Pancreas (tissue), 10 donors: ENCODE measurements around the gene SPTBN4. TPM values are rescaled to one million over a fixed set of nuclear protein-coding genes. Genes with fewer than 3 reads are reported as not detected.
"Not testable (repeated sequence)": the region's sequence is repeated elsewhere in the genome, so short reads cannot be mapped to it uniquely, and the experiment has no call there.

ENCODE experiments used
- ATAC-seq, 4 donors: fragments of 200-7000 bp; cut with Tn5 transposase; one replicate each; pipeline versions ENCODE4 v1.8.0 to v1.9.1; 2020; ENCODE audit warnings: mild to moderate bottlenecking in 4 of 4, moderate library complexity in 4 of 4
- DNase-seq, 6 donors: peaks; one replicate each; pipeline ENCODE4 v3.0.0-alpha.2; 2020
- FAIRE-seq: peaks from 2 replicates; lab custom pipeline; 2012; peaks lifted over from hg19 to GRCh38; lab: Jason Lieb, UNC
- H3K27ac ChIP-seq, 4 donors: fragments of 200-600 bp; sonication (generic); 1 replicate in 3 of 4; 2 replicates in 1 of 4; pipeline versions ENCODE4 v1.5.0 to v1.8.0; 2020
- H3K27me3 ChIP-seq, 4 donors: fragments of 200-600 bp; one replicate each; pipeline ENCODE4 v1.8.0; 2021
- H3K36me3 ChIP-seq, 3 donors: fragments of 200-600 bp; sonication (generic) in 1 of 3; one replicate each; pipeline versions ENCODE4 v1.5.0 to v1.8.0; 2020 to 2021
- H3K4me1 ChIP-seq, 3 donors: fragments of 200-600 bp; one replicate each; pipeline ENCODE4 v1.8.0; 2021
- H3K4me3 ChIP-seq, 4 donors: fragments of 200-600 bp; sonication (generic) in 2 of 4; one replicate each; pipeline versions ENCODE4 v1.5.0 to v1.8.0; 2020 to 2021
- H3K9me3 ChIP-seq, 4 donors: fragments of 200-600 bp; one replicate each; pipeline ENCODE4 v1.8.0; 2021
- WGBS, 2 donors: extraction: QIAGEN DNeasy Blood & Tissue Kit; methylation state at CpG; one replicate each; pipeline ENCODE4 v1.1.7; 2013; 5-methylcytosine and 5-hydroxymethylcytosine counted together
- intact Hi-C, 3 donors: fragments of 100-400 bp; cut with DNase I; formaldehyde crosslinking; loops; one replicate each; pipeline versions ENCODE4 v1.11.1 to v1.14.2; 2022
- polyA plus RNA-seq, 2 donors: library from polyadenylated mRNA; stranded (reverse); fragments of 200-250 nt; gene quantifications; one replicate each; pipeline ENCODE4 v1.2.3, GENCODE V29; 2013
- total RNA-seq, 6 donors: library from RNA; stranded (reverse); fragmentation: NEBNext Ultra II Directional in 4 of 6; extraction: Animal tissue kit (Norgen Biotek cat#: 25700) in 4 of 6; gene quantifications; one replicate each; pipeline versions ENCODE4 v1.2.1 to v1.2.4, GENCODE V29; 2021 to 2023
- TF ChIP-seq, protein P1 (sequence below), 4 donors: fragments of 200-600 bp; sonication (generic) in 3 of 4; IDR thresholded peaks; one replicate each; pipeline versions ENCODE4 v1.5.0 to v1.8.0; 2021; ENCODE audit warnings: antibody characterized with exemption in 4 of 4
- donor health status: healthy with polysubstance abuse.
- donor health status: DM: no; HTN: no; CAD: no; lungs with moderate emphysema.
- donor health status: DM: no; HTN: no; CAD: no.
- donor health status: control.
- donor health status: control.
- donor health status: Bipolar disorder and iron deficiency.
- donor health status: DM: yes; HTN: yes; CAD: no.
- donor health status: DM: no; HTN: no; CAD: no.
- donor health status: DM: no; HTN: no; CAD: no.
- donor health status: DM: yes; HTN: yes; CAD: no.

The SPTBN4 gene
- total and polyA plus RNA-seq, 8 donors, result 1.0 to 23.9 (median 1.7) TPM

DNA sequence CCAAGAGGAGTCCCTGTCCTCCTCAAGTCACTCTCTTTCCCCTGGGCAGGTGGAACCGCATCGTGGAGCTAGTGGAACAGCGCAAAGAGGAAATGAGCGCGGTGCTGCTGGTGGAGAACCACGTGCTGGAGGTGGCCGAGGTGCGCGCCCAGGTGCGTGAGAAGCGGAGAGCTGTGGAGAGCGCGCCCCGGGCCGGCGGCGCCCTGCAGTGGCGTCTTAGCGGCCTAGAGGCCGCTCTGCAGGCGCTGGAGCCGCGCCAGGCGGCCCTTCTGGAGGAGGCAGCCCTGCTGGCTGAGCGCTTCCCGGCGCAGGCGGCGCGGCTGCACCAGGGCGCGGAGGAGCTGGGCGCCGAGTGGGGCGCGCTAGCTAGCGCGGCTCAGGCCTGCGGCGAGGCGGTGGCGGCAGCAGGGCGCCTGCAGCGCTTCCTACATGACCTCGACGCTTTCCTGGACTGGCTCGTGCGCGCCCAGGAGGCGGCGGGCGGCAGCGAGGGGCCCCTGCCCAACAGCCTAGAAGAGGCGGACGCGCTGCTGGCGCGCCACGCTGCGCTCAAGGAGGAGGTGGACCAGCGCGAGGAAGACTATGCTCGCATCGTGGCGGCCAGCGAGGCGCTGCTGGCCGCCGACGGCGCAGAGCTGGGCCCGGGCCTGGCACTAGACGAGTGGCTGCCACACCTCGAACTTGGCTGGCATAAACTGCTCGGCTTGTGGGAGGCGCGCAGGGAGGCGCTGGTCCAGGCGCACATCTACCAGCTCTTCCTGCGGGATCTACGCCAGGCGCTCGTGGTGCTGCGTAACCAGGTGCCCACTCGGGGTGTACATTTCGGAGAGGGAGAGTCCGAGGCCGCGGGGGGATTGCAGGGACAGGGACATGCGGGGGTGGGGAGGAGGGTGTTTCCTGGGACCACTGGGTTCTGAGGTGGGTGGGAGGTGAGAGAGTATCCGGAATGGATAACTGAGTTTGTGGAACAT is 52.8 kb downstream of the SPTBN4 start:
- no peaks in the 10 kb centered on the region for H3K36me3 ChIP-seq
- TF ChIP-seq, protein P1, sequence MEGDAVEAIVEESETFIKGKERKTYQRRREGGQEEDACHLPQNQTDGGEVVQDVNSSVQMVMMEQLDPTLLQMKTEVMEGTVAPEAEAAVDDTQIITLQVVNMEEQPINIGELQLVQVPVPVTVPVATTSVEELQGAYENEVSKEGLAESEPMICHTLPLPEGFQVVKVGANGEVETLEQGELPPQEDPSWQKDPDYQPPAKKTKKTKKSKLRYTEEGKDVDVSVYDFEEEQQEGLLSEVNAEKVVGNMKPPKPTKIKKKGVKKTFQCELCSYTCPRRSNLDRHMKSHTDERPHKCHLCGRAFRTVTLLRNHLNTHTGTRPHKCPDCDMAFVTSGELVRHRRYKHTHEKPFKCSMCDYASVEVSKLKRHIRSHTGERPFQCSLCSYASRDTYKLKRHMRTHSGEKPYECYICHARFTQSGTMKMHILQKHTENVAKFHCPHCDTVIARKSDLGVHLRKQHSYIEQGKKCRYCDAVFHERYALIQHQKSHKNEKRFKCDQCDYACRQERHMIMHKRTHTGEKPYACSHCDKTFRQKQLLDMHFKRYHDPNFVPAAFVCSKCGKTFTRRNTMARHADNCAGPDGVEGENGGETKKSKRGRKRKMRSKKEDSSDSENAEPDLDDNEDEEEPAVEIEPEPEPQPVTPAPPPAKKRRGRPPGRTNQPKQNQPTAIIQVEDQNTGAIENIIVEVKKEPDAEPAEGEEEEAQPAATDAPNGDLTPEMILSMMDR (IDR thresholded peaks at IDR 0.05), result no peak
- H3K9me3 ChIP-seq, result no peaks in the 10 kb centered on the region
- intact Hi-C loops, result no loop called here
- no peaks in the 10 kb centered on the region for H3K27me3 ChIP-seq
- H3K27ac ChIP-seq, result no peak overlapping the region
- peak in 2 of 4 donors; percentile 35 to 38 for ATAC-seq
- no peak overlapping the region for H3K4me3 ChIP-seq
- peak in 1 of 6 donors; percentile 63 for DNase-seq
- WGBS, 2 donors, result 13 to 15% methylated on average over 61 to 91 of the region's 91 CpGs
- no peaks in the 10 kb centered on the region for H3K4me1 ChIP-seq
- no peak for FAIRE-seq

DNA sequence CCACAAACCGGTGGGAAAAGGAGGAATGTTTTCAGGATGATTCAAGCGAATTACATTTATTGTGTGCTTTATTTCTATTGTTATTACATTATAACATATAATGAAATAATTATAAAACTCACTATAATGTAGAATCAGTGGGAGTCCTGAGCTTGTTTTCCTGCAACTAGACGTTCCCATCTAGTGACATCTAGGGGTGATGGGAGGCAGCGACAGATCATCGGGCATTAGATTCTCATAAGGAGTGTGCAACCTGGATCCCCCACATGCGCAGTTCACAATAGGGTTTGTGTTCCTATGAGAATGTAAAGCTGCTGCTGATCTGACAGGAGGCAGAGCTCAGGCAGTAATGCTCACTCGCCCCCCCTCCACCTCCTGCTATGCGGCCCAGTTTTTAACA is 54.5 kb downstream of the SPTBN4 start:
- TF ChIP-seq, protein P1 (IDR thresholded peaks at IDR 0.05), result no peak
- FAIRE-seq (no peak), ATAC-seq (no peak), DNase-seq (no peak)
- H3K27me3 ChIP-seq, result no peaks in the 10 kb centered on the region
- WGBS, 2 donors, result 69 to 77% methylated on average over 8 of the region's 8 CpGs
- no peaks in the 10 kb centered on the region for H3K36me3 ChIP-seq
- intact Hi-C loops, result no loop called here
- H3K4me1 ChIP-seq, result no peaks in the 10 kb centered on the region
- no peak overlapping the region for H3K27ac ChIP-seq
- H3K9me3 ChIP-seq, result no peaks in the 10 kb centered on the region
- H3K4me3 ChIP-seq, result no peak overlapping the region

DNA sequence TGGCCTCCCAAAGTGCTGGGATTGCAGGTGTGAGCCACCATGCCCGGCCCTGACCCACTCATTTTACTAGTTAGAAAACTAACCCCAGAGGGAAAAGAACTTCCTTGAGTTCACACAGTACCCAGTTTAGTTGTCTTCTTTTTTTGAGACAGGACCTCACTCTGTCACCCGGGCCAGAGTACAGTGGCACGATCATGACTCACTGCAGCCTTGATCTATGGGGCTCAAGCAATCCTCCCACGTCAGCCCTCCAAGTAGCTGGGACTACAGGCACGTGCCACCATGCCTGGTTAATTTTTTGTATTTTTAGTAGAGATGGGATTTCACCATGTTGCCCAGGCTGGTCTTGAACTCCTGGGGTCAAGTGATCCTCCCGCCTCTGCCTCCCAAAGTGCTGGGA is 55.1 kb downstream of the SPTBN4 start:
- intact Hi-C loops, H3K36me3 ChIP-seq, ATAC-seq, H3K9me3 ChIP-seq, H3K27ac ChIP-seq, H3K4me1 ChIP-seq, FAIRE-seq, DNase-seq, H3K4me3 ChIP-seq, H3K27me3 ChIP-seq: not testable (repeated sequence)
- 63 to 84% methylated on average over 6 of the region's 6 CpGs for WGBS, 2 donors

DNA sequence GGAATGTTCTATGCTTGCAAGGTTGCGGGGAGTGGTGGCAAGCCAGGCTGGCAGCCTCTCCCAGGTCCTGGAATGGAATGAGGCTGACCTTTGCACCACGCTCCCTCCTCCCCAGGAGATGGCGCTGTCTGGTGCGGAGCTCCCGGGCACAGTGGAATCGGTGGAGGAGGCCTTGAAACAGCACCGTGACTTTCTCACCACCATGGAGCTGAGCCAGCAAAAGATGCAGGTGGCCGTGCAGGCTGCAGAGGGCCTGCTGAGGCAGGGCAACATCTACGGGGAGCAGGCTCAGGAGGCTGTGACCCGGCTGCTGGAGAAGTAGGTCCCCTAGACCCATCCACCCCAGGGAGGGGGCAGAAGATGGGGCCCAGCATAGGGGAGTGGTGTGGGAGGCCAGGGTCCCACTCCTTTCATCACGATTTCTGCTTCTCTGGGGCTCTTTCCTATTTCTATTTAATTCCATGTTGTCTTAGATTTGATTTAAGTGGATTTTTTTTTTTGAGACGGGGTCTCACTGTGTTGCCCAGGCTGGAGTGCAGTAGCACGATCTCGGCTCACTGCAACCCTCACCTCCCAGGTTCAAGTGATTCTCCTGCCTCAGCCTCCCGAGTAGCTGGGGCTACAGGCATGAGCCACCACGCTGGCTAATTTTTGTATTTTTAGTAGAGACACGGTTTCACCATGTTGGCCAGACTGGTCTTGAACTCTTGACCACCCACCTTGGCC is 56.7 kb downstream of the SPTBN4 start:
- intact Hi-C loops, result no loop called here
- TF ChIP-seq, protein P1 (IDR thresholded peaks at IDR 0.05), result peak; percentile 35 to 70 (median 60)
- no peak for FAIRE-seq

DNA sequence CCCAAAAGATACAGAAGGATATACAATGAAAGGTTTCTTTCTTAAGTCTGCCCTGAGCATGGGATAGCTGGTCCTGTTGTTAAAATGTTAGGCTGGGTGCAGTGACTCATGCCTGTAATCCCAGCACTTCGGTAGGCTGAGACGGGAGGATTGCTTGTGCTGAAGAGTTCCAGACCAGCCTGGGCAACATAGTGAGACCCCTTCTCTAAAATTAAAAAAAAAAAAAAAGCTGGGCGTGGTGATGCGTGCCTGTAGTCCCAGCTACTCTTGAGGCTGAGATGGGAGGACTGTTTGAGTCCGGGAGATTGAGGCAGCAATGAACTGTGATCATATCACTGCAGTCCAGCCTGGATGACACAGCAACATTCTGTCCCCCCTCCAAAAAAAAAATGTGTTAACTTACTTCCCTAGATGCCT is 57.3 kb downstream of the SPTBN4 start:
- DNase-seq (no peak), ATAC-seq (no peak), FAIRE-seq (no peak)
- Histone ChIP-seq H3K27ac (no peak overlapping the region), H3K36me3 (no peaks in the 10 kb centered on the region), H3K9me3 (no peaks in the 10 kb centered on the region), H3K4me1 (no peaks in the 10 kb centered on the region), H3K27me3 (no peaks in the 10 kb centered on the region), H3K4me3 (no peak overlapping the region)
- TF ChIP-seq, protein P1 (IDR thresholded peaks at IDR 0.05), result no peak
- WGBS, 2 donors, result 73 to 75% methylated on average over 5 of the region's 5 CpGs
- intact Hi-C loops, result no loop called here

More for the DNA sequence above, 56.7 kb downstream of the SPTBN4 start:
- Histone ChIP-seq H3K4me3 (no peak overlapping the region), H3K36me3 (no peaks in the 10 kb centered on the region), H3K27ac (no peak overlapping the region), H3K27me3 (no peaks in the 10 kb centered on the region), H3K4me1 (no peaks in the 10 kb centered on the region), H3K9me3 (no peaks in the 10 kb centered on the region)
- 36 to 41% methylated on average over 17 of the region's 17 CpGs for WGBS, 2 donors
- ATAC-seq (peak; percentile 95 to 99 (median 98)), DNase-seq (peak; percentile 69 to 93 (median 84))
